GM12878 (cell line): Measurements from ENCODE around the gene EHHADH. TPM values are rescaled to one million over a fixed set of nuclear protein-coding genes. Genes with fewer than 3 reads are reported as not detected.

ENCODE experiments used
- ASH2L ChIP-seq: fragments of 300-600, 200-600 bp; sonication (generic); IDR thresholded peaks from 2 replicates; pipeline ENCODE4 v1.6.1; 2017; ENCODE audit warnings: low read depth, mild to moderate bottlenecking, borderline replicate concordance
- BCLAF1 ChIP-seq: fragments of 450-650 bp; IDR thresholded peaks from 2 replicates; pipeline ENCODE4 v1.6.1; 2017; ENCODE audit warnings: antibody characterized with exemption, mild to moderate bottlenecking, moderate library complexity
- CTCF ChIP-seq, 3 experiments: IDR thresholded peaks in 2 of 3; conservative IDR thresholded peaks in 1 of 3; 2 replicates each; pipeline ENCODE4 v1.5.1; 2011; ENCODE audit warnings: low read depth in 3 of 3, low read length in 3 of 3, mild to moderate bottlenecking in 3 of 3, control low read depth in 2 of 3, moderate library complexity in 2 of 3, inconsistent platforms in 1 of 3, mixed read lengths in 1 of 3; ENCODE audit not compliant: control insufficient read depth in 2 of 3, insufficient read depth in 1 of 3; ENCODE audit errors: extremely low read depth in 1 of 3
- IRF5 ChIP-seq: fragments of 450-650 bp; IDR thresholded peaks from 2 replicates; pipeline ENCODE4 v1.6.1; 2017; ENCODE audit warnings: borderline replicate concordance
- MEF2B ChIP-seq: fragments of 450-650 bp; IDR thresholded peaks from 2 replicates; pipeline ENCODE4 v1.6.1; 2018; ENCODE audit warnings: mild to moderate bottlenecking, moderate library complexity; ENCODE audit not compliant: partially characterized antibody, poor library complexity, severe bottlenecking
- NR2C2 ChIP-seq: IDR thresholded peaks from 2 replicates; pipeline ENCODE4 v1.6.1; 2011; ENCODE audit warnings: borderline replicate concordance, low read depth; ENCODE audit not compliant: control insufficient read depth, insufficient read length
- POLR2AphosphoS5 ChIP-seq: IDR thresholded peaks from 2 replicates; pipeline ENCODE4 v1.6.1; 2011; ENCODE audit warnings: mild to moderate bottlenecking, low read length, inconsistent platforms
- RELB ChIP-seq: fragments of 450-650 bp; IDR thresholded peaks from 2 replicates; pipeline ENCODE4 v1.6.1; 2017; ENCODE audit warnings: low read depth, mild to moderate bottlenecking, moderate library complexity
- REST ChIP-seq: IDR thresholded peaks from 2 replicates; pipeline ENCODE4 v1.6.1; 2012; ENCODE audit warnings: mild to moderate bottlenecking, low read depth, low read length
- SMC3 ChIP-seq: IDR thresholded peaks from 2 replicates; pipeline ENCODE4 v1.6.1; 2011; ENCODE audit warnings: low read length, improper control_type of control experiment, borderline replicate concordance
- SREBF1 ChIP-seq: IDR thresholded peaks from 2 replicates; pipeline ENCODE4 v1.6.1; 2012; ENCODE audit warnings: mild to moderate bottlenecking, low read length
- TBL1XR1 ChIP-seq: IDR thresholded peaks from 2 replicates; pipeline ENCODE4 v1.6.1; 2012; ENCODE audit warnings: low read depth, low read length, improper control_type of control experiment
- TCF3 ChIP-seq: IDR thresholded peaks from 2 replicates; pipeline ENCODE4 v1.6.1; 2012; ENCODE audit warnings: low read depth, mild to moderate bottlenecking, low read length, borderline replicate concordance; ENCODE audit not compliant: insufficient read depth
- USF1 ChIP-seq: IDR thresholded peaks from 2 replicates; pipeline ENCODE4 v1.6.1; 2011; ENCODE audit warnings: borderline replicate concordance, low read depth, mild to moderate bottlenecking, moderate library complexity, mixed read lengths, low read length; ENCODE audit not compliant: insufficient read depth; ENCODE audit errors: extremely low read length
- ZNF207 ChIP-seq: fragments of 450-650 bp; IDR thresholded peaks from 2 replicates; pipeline ENCODE4 v1.6.1; 2014; ENCODE audit warnings: antibody characterized with exemption, mild to moderate bottlenecking, borderline replicate concordance
- polyA plus RNA-seq, 11 experiments: library from polyadenylated mRNA; depleted of rRNA in 4 of 11; unstranded in 6 of 11; stranded (reverse) in 5 of 11; fragments of >200 nt; fragmentation: Nextera tagmentation in 4 of 11; fragmentation: Illumina TruSeq in 1 of 11; extraction: Ambion mirVana in 4 of 11; extraction: Trizol in 1 of 11; gene quantifications; 1 replicate in 1 of 11; 2 replicates in 10 of 11; pipeline versions ENCODE4 v1.2.1 to v1.2.3, GENCODE V29; 2011 to 2016; ENCODE audit warnings: inconsistent platforms in 2 of 11, missing spikeins in 2 of 11, low read depth in 1 of 11
- total RNA-seq, 4 experiments: library from RNA; depleted of rRNA in 3 of 4; stranded (reverse); fragments of >200 nt in 3 of 4; fragmentation: Illumina TruSeq in 1 of 4; extraction: Trizol in 1 of 4; gene quantifications; 2 replicates each; pipeline versions ENCODE4 v1.2.1 to v1.2.3, GENCODE V29; 2013 to 2021

EHHADH gene
- total and polyA plus RNA-seq, 10 of the 15 experiments (the other 5 are each of a cell fraction or from before 2014, with no cell fraction given), result 0.96 to 8.4 (median 5.3) TPM

- TF ChIP-seq TBL1XR1 (no peak), MEF2B (peak; percentile 82), POLR2AphosphoS5 (0 out of 2 replicates have a peak, but pooled peaks have one; percentile 38), SREBF1 (no peak), ZNF207 (no peak), IRF5 (no peak), REST (no peak), TCF3 (no peak), ASH2L (no peak), SMC3 (no peak), USF1 (no peak), NR2C2 (no peak), CTCF (IDR thresholded peaks at IDR 0.05 in 2 of 3, conservative IDR thresholded peaks at IDR 0.05 in 1 of 3; ENCODE audit: control insufficient read depth in 2 of 3, extremely low read depth in 1 of 3, insufficient read depth in 1 of 3, low read depth in 3 of 3, low read length in 3 of 3) (no peak), BCLAF1 (no peak), RELB (peak; percentile 22; the same call in 1 of the 2 replicates)
Measured at GRCh38 chr3:185175370-185175987, 78.4 kb downstream of the EHHADH start (continued).
